Peyer's patch (tissue), 4 donors: ENCODE measurements around the gene ADAMTSL2.

Experiments used
- CTCF ChIP-seq, 6 experiments: fragments of 450-650 bp in 4 of 6; fragments of 200-600 bp in 2 of 6; sonication (generic) in 1 of 6; IDR thresholded peaks; one replicate each; pipeline ENCODE4 v1.5.1; 2017 to 2019; ENCODE audit warnings: antibody characterized with exemption in 6 of 6, mild to moderate bottlenecking in 3 of 6, moderate library complexity in 1 of 6
- POLR2A ChIP-seq, 2 donors: fragments of 450-650 bp; IDR thresholded peaks; one replicate each; pipeline ENCODE4 v1.5.1; 2017; ENCODE audit warnings: antibody characterized with exemption in 2 of 2, mild to moderate bottlenecking in 2 of 2, moderate library complexity in 2 of 2

- no peak for TF ChIP-seq POLR2A (IDR thresholded peaks at IDR 0.05)
- no peak for TF ChIP-seq CTCF (IDR thresholded peaks at IDR 0.05)
Measured at GRCh38 chr9:133605446-133605845, 70.9 kb downstream of the ADAMTSL2 start.
